NCI-H2196 (cell line): ENCODE results near the gene C14orf132.
"Not testable (repeated sequence)": the region's sequence is repeated elsewhere in the genome, so short reads cannot be mapped to it uniquely, and the experiment has no call there.

Experiments
- DNase-seq: peaks from one replicate; lab custom pipeline; 2025; ENCODE audit not compliant: unreplicated experiment; lab: John Stamatoyannopoulos, UW

C14orf132 gene

DNA sequence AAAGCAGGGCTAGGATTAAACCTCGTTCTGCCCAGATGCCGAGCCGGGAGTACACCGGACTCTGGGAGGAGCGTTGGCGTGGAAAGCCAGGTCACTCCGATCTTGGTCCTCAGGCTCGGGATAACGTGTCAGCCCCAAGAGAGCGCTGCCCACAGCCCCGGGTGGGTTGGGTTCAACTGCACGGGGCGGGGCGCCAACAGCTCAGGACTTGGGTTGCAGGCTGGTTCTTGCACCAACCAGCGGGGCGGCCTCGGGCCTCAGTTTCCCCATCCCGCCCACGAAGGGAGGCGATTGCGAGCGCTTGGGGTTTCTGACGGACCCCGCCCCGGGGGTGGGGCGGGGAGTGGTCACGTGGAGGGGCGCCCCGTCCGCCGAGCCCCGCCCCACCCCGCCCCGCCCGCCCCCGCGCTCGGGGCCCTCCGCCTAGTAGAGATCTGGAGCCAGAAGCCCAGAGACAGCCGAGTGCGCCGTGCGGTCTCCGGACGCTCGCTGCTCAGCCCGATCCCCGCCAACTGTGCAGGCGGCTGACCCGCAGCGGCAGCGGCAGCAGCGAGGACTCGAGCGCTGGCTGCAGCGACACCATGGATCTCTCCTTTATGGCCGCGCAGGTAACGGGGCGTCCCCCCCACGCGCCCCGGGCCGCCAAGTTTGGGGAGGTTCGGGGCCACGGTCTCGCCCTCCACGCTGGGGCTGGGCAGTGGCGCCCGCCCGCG lies at the start of gene C14orf132:
Gene C14orf132, plus strand, starts transcription at position 443 of the 713 bp plus-strand sequence. Its CDS starts 139 bp downstream, at position 582.
- peak; percentile 31 for DNase-seq

DNA sequence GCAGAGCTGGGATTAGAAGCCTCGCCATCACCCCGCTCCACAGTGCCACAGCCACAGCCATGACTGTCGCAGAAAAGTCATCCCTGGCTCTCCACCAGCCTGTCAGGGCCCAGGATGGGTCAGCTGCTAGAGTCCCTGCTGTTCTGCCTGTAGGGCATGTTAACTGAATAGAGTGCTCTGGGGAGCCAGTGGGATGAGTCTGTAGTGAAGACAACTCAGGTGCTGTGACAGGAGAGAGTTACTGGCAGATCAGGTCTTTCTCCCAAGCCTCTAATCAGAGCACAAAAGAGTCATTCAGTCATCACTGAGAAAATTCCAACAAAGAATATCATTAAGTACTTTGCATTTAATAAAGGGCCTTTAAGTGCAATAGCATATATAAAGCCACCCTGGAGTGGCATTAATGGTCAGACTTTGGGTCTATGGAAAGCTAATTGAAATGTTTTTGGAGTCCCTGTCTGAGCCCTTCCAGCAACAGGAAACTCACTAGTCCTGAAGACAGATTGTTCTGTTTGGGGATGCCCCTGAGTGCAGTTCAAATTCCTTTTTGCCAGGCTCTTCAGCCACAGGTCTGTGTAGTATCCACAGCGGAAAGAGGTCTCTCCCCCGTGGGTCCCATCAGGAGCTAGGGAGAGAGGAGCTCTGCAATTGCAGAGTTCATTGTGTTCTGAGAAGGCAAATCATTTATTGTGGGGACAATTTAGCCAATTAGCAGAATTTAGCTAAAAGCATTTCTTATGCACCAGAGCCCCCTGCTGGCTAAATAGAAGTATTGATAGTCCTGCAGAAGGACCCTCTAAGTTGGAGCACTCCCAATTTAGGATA lies 45.2 kb upstream of the C14orf132 start:
- peak; percentile 57 for DNase-seq

- no peak for DNase-seq
Observed at GRCh38 chr14:95994593-95994928, 44.6 kb upstream of the C14orf132 start.

DNA sequence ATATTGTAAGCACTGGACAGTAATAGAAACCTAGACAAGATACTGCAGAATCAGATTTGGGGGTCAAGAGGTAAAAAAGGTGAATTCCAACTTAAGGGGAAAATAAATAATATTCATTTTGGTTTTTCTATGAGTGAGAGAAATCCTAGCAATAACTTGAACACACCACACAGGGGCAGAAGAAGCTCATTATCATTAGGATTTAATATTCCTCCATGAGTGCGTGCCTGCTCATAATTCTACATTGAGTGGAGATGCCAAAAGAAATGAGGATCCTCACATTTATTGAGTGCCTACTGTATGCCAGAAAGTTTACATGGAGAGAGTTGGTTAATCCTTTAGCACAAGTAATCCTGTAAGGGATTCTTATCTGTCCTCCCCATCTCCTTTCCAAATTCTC lies 40.5 kb upstream of the C14orf132 start:
- DNase-seq: peak; percentile 4

GRCh38 chr14:96001866-96002497 lies 37.2 kb upstream of the C14orf132 start:
- peak; percentile 20 for DNase-seq

DNA sequence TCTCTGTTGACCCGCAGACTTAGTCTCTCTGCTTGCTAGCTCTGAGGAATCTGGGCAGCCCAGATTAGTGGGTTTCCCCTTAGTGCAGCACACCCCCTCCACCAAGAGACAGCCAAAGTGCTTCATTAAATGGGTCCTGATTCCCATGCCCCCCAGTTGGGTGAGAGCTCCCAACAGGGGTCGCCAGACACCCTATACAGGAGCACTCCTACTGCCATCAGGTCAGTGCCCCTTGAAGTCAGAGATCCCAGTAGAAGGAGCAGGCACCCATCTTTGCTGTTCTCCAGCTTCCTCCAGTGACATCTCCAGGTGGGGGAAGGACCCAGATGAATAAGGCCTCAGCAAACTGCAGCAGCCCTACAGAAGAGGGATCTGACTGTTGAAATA lies 36.7 kb upstream of the C14orf132 start:
- no peak for DNase-seq

DNA sequence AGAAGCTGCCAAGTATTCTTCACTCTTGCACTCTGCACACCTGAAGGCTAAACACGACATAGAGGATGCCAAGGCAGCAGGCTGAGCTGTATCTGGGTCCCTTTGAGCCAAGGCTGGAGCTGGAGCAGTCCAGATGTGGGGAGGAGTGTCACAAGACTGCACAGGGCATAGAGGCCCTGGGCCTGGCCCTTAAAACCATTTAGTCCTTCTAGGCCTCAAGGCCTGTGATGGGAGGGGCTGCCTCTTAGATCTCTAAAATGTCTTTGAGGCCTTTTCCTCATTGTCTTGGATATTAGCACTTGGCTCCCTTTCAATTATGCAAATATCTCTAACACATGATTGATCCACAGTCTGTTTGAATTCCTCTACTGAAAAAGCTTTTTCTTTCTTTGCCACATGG lies 28.0 kb upstream of the C14orf132 start:
- DNase-seq: no peak

DNA sequence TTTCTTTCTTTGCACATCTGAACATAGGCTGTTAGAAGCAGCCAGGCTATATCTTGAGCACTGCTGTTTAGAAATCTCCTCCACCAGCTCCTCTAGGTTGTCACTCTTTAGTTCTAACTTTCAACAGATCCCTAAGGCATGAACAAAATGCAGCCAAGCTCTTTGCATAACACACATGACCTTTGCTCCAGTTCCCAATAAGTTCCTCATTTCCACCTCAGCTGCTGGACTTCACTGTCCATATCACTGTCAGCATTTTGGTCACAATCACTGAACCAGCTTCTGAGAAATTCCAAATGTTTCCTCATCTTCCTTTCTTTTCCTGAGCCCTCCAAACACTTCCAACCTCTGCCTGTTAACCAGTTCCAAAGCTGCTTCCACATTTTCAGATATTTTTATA lies 27.6 kb upstream of the C14orf132 start:
- no peak for DNase-seq

DNA sequence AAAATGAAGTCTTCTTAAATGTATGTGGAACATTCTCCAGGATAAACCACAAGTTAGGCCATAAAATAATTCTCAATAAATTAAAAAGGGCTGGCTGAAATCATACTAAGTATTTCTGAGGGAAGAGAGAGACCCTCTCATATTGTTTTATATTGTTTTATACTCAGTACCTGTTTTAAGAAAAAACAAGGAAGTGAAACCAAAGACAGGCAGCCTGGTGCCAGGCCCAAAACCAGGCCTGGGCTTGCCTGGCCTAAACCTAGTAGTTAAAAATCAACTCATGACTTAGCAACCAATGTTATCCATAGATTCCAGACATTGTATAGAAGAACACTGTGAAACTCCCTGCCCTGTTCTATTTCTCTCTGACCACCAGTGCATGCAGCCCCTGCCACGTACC lies 26.4 kb upstream of the C14orf132 start:
- not testable (repeated sequence) for DNase-seq

- no peak for DNase-seq
Observed at GRCh38 chr14:96014176-96014575, 25.0 kb upstream of the C14orf132 start.

DNA sequence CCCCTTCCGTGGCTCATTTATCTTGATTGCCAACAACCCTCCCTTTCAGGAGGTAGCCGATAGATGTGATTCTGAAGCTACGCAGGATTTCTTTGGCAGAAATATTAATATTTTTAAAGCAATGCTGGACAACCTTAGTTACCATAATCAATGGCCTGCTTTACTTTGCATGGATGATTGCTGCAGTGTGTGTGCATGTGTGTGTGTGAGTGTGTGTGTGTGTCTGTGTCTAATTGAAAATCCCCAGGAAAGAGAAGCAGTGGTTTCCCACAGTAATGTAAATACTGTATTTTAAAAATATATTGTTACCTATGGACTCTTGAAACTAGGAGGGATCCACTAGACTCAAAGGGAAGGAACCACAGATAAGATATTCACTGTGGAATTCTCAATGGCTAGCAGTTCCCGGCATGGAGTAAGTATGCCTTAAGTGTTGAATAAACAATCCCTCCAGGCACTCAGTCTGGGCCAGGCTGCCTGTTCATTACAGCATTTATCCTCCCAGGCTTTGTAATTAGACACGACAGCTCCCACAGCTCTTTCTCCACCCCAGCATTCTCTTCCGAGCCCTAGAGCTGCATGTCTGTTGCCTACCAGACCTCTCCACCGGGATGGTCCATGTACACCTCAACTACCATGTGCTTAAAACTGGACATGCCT lies 22.5 kb upstream of the C14orf132 start:
- DNase-seq: no peak

DNA sequence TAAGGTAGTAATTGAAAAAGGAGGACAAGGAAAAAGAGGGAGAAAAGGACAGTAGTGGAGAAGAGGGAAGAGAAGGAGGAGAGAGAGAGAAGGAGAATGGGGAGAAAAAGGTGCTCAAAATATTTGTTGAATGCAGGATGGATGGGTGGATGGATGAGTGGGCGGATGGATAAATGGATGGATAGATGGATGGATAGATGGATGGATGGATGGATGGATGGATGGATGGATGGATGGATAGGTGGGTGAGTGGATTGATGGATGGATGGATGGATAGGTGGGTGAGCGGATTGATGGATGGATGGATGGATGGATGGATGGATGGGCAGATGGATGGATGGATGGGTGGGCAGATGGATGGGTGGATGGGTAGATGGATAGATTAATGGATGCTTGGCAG lies 21.3 kb upstream of the C14orf132 start:
- no peak for DNase-seq

GRCh38 chr14:96027431-96028355 lies 11.5 kb upstream of the C14orf132 start:
- no peak for DNase-seq

- no peak for DNase-seq
Observed at GRCh38 chr14:96029089-96029645, 10.0 kb upstream of the C14orf132 start.

- DNase-seq: no peak
Observed at GRCh38 chr14:96030108-96030760, 8.9 kb upstream of the C14orf132 start.

DNA sequence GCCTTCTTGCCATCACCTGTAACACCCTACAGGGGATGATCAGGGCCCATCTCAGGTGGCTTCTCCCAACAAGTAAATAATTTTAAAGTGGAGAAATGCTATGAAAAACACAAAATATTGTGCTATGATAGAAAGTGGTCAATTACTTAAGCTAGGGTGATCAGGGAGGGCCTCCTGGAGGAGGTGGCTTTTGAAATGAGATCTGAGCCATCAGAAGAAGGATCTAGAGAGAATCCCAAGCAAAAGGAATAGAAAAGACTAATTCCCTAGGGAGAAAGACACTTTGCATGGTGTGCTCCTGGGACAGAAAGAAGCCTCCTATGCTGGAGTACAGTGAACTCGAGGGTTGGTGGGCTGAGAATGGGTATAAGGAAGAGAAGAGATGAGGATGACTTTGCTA lies 7.5 kb upstream of the C14orf132 start:
- no peak for DNase-seq

GRCh38 chr14:96035456-96035855 lies 3.7 kb upstream of the C14orf132 start:
- no peak for DNase-seq

DNA sequence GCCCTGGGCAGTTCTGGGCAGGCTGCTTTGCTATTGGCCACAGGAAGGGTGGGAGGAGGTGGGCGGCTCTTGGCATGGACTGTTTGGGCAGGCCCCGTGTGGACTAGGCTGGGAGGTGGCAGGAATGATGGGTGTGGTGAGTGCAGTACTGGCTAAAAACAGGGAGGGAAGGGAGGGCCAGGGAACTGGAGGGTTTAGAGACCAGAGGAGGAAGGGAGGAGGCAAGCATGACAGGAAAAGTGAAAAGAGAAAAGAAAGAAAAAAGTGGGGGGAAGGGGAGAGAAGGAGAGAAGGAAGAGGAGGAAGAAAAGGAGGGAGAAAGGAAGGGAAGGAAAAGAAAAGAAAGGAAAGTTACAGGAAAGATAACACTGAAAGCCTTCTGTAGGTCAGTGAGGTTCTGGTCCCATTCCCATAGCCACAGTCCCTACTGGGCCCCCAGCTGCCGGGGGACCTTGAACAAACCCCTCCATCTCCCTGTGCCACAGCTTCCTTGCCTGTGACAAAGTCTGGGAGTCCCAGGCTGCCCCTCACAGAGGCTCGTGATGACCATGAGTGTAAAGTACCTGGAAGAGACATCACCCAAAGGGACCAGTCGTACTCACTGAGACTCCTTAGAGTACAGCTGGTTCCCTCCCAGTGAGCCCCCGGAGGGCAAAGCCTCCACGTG lies 1.1 kb upstream of the C14orf132 start:
- DNase-seq: no peak

DNA sequence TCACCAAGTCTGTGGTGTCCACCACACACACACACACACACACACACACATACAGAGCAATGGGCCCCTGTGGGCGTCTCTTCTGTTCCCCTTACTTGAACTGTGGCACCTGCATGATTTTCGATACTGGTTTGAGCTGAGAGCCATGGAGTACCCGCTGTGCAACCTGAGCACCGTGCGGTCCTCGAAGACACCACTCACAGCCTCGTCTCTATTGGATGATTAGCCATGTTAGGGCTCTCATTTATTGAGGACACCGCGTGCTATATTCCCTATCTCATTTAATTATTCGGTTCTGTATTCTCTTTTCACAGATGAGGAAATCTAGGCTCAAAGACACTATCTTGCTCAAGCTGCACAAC lies 623 bp upstream of the C14orf132 start:
- no peak for DNase-seq
